Body of pancreas (tissue), 4 donors: Measurements from ENCODE around the gene HAUS3. TPM values are rescaled to one million over a fixed set of nuclear protein-coding genes. Genes with fewer than 3 reads are reported as not detected.

Experiments used
- ATAC-seq: fragments of 150-250 bp; one replicate; pipeline ENCODE4 v1.9.1; 2016
- DNase-seq, 4 donors: peaks; one replicate each; pipeline ENCODE4 v3.0.0-alpha.2; 2019
- H3K27ac ChIP-seq, 4 donors: fragments of 200-600 bp; sonication (generic); 1 replicate in 3 of 4; 2 replicates in 1 of 4; pipeline versions ENCODE4 v1.5.1 to v1.6.1; 2016 to 2019; ENCODE audit warnings: mild to moderate bottlenecking in 1 of 4, mixed read lengths in 1 of 4, moderate library complexity in 1 of 4
- H3K27me3 ChIP-seq, 2 donors: fragments of 200-600 bp; sonication (generic); one replicate each; pipeline ENCODE4 v1.6.0; 2016; ENCODE audit warnings: mild to moderate bottlenecking in 1 of 2
- H3K36me3 ChIP-seq, 2 donors: fragments of 200-600 bp; sonication (generic); replicated peaks in 1 of 2; 2 replicates each; pipeline ENCODE4 v1.5.1; 2016; ENCODE audit warnings: low read depth in 2 of 2; ENCODE audit not compliant: insufficient read depth in 1 of 2
- H3K4me1 ChIP-seq: fragments of 200-600 bp; sonication (generic); one replicate; pipeline ENCODE4 v1.6.0; 2016
- H3K4me3 ChIP-seq, 2 donors: fragments of 200-600 bp; sonication (generic); 1 replicate in 1 of 2; 2 replicates in 1 of 2; pipeline ENCODE4 v1.5.1; 2016 to 2019
- H3K9me3 ChIP-seq, 3 donors: fragments of 200-600 bp; sonication (generic); 1 replicate in 2 of 3; 2 replicates in 1 of 3; pipeline ENCODE4 v1.5.1; 2016
- POLR2A ChIP-seq, 3 donors: fragments of 450-650 bp; IDR thresholded peaks; one replicate each; pipeline ENCODE4 v1.6.1; 2016; ENCODE audit warnings: antibody characterized with exemption in 3 of 3, mild to moderate bottlenecking in 2 of 3
- WGBS, 2 donors: methylation state at CpG; one replicate each; pipeline ENCODE4 v1.1.5; 2017; 5-methylcytosine and 5-hydroxymethylcytosine counted together
- intact Hi-C: fragments of 100-400 bp; cut with DNase I; formaldehyde crosslinking; loops from one replicate; pipeline ENCODE4 v1.15.1; 2023
- total RNA-seq, 2 donors: library from RNA; depleted of rRNA; stranded (reverse); fragments of >200 nt; gene quantifications; one replicate each; pipeline ENCODE4 v1.1.0, GENCODE V29; 2016
- TF ChIP-seq, protein P1 (sequence below), 7 experiments: fragments of 450-650 bp in 4 of 7; fragments of 200-600 bp in 3 of 7; sonication (generic) in 3 of 7; IDR thresholded peaks; one replicate each; pipeline ENCODE4 v1.5.1; 2016 to 2019; ENCODE audit warnings: antibody characterized with exemption in 7 of 7

Gene HAUS3
- total RNA-seq, 2 donors from 2014 or later, result 7.3 to 11.9 TPM

DNA sequence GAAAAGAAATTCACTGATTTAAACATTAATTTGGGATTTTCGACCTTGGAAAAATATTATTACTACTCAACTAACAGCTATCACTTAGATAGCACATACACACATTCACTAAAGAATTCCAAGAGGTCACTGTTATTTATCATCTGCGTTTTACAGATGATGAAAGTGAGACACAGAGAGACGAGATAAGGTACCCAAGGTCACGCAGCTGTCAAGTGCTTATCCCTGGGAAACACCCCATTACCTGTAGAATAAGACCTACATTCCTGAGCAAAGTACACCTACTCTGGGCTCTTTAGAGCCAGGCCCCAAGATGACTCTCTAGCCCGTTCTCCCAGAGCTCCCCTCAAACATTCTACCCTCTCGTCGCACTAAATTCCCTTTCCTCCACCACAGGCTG, 48.6 kb downstream of the HAUS3 start:
- intact Hi-C loops, result loop anchor here (10.0 kb wide), 1 partner anchor 449 kb away; no protein-coding TSS in a partner anchor
- ATAC-seq, result no peak
- H3K36me3 ChIP-seq, result no peaks in the 10 kb centered on the region
- H3K4me3 ChIP-seq, result no peak overlapping the region
- no peaks in the 10 kb centered on the region for H3K27me3 ChIP-seq
- TF ChIP-seq POLR2A (IDR thresholded peaks at IDR 0.05), result no peak
- TF ChIP-seq, protein P1, sequence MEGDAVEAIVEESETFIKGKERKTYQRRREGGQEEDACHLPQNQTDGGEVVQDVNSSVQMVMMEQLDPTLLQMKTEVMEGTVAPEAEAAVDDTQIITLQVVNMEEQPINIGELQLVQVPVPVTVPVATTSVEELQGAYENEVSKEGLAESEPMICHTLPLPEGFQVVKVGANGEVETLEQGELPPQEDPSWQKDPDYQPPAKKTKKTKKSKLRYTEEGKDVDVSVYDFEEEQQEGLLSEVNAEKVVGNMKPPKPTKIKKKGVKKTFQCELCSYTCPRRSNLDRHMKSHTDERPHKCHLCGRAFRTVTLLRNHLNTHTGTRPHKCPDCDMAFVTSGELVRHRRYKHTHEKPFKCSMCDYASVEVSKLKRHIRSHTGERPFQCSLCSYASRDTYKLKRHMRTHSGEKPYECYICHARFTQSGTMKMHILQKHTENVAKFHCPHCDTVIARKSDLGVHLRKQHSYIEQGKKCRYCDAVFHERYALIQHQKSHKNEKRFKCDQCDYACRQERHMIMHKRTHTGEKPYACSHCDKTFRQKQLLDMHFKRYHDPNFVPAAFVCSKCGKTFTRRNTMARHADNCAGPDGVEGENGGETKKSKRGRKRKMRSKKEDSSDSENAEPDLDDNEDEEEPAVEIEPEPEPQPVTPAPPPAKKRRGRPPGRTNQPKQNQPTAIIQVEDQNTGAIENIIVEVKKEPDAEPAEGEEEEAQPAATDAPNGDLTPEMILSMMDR (IDR thresholded peaks at IDR 0.05), result no peak
- H3K9me3 ChIP-seq, result no peaks in the 10 kb centered on the region
- H3K4me1 ChIP-seq, result no peaks in the 10 kb centered on the region
- no peak overlapping the region for H3K27ac ChIP-seq
- no peak for DNase-seq
- 59 to 71% methylated on average over 7 of the region's 7 CpGs for WGBS, 2 donors

DNA sequence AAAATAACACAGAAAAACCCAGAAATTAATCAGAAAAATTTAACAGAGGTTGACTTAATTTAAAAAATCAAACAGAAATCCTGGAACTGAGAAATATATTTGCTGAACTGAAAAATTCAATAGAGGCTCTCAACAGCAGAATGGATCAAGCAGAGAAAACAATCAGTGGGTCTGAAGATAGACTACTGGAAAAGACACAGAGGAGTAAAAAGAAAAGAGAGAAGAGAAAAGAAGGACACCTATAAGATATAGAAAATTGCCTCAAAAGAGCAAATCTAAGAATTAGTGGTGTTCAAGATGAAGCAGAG, 55.1 kb downstream of the HAUS3 start:
- no peak overlapping the region for H3K4me3 ChIP-seq
- H3K36me3 ChIP-seq, result no peaks in the 10 kb centered on the region
- H3K27ac ChIP-seq, result no peak overlapping the region
- H3K4me1 ChIP-seq, result no peaks in the 10 kb centered on the region
- no peaks in the 10 kb centered on the region for H3K9me3 ChIP-seq
- intact Hi-C loops, result loop anchor here (5.0 kb wide), 1 partner anchor 270 kb away; no protein-coding TSS in a partner anchor
- TF ChIP-seq POLR2A (IDR thresholded peaks at IDR 0.05), result no peak
- TF ChIP-seq, protein P1 (IDR thresholded peaks at IDR 0.05), result no peak
- DNase-seq (no peak), ATAC-seq (no peak)
- no peaks in the 10 kb centered on the region for H3K27me3 ChIP-seq

DNA sequence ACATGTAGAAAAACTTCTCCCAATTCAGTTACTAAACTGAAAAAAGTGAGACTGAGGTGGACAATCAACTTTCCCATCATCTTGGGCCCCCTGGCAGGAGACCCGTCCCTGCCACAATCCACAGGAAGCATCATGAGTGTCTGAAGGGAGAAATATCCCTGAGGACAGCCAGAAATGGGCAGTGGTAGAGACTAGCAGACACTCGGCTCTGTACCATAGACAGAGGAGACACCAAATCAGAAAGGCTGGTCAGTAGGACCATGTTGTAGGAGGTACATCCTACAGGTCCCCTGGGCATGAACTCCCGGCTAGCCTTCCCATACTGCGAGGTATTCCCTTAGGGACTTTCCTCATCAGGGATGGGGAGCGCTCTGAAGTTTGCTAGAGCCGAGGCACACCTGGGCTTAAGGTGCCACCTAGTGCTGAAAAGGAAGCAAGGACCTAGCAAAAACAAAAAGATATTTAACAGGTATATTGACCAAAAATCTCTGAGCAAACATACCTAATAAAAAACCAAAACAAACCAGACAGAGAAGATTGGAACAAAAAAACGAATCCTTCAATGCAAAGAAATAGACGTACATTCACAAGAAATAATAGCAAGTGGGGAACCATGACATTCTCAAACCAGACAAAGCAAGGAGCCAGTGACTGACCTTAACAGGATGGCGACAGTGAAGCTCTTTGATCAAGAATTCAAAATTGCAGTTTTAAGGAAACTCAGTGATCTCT, 55.6 kb downstream of the HAUS3 start:
- WGBS, 2 donors, result 25 to 36% methylated on average over 9 of the region's 9 CpGs
- Histone ChIP-seq H3K4me1 (no peaks in the 10 kb centered on the region), H3K27ac (no peak overlapping the region), H3K36me3 (no peaks in the 10 kb centered on the region), H3K4me3 (no peak overlapping the region), H3K27me3 (no peaks in the 10 kb centered on the region), H3K9me3 (no peaks in the 10 kb centered on the region)
- intact Hi-C loops, result loop anchor here (5.0 kb wide), 1 partner anchor 269 kb away; no protein-coding TSS in a partner anchor
- ATAC-seq (peak; percentile 81), DNase-seq (peak; percentile 45 to 67 (median 62))
- TF ChIP-seq, protein P1 (IDR thresholded peaks at IDR 0.05), result peak; percentile 40 to 84 (median 78)
- no peak for TF ChIP-seq POLR2A (IDR thresholded peaks at IDR 0.05)

DNA sequence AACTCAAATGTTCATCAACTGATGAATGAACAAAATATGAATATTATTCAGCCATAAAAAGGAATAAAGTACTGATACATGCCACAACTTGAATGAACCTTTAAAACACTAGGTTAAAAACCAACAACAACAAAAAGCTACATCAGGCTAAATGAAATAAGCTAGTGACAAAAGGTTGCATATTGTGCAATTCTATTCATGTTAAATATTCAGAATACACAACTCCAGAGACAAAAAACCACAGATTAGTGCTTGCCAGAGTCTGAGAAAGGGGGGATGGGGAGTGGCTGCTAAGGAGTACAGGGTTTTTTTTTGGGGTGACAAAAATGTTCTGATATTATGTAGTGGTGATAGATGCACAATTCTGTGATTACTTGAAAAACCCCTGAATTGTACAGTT, 58.5 kb downstream of the HAUS3 start:
- intact Hi-C loops, result no loop called here
- TF ChIP-seq POLR2A (IDR thresholded peaks at IDR 0.05), result no peak
- TF ChIP-seq, protein P1 (IDR thresholded peaks at IDR 0.05), result no peak
- no peaks in the 10 kb centered on the region for H3K27me3 ChIP-seq
- DNase-seq (no peak), ATAC-seq (no peak)
- H3K9me3 ChIP-seq, result no peaks in the 10 kb centered on the region
- no peak overlapping the region for H3K27ac ChIP-seq
- H3K4me3 ChIP-seq, result no peak overlapping the region
- no peaks in the 10 kb centered on the region for H3K4me1 ChIP-seq
- no peaks in the 10 kb centered on the region for H3K36me3 ChIP-seq

DNA sequence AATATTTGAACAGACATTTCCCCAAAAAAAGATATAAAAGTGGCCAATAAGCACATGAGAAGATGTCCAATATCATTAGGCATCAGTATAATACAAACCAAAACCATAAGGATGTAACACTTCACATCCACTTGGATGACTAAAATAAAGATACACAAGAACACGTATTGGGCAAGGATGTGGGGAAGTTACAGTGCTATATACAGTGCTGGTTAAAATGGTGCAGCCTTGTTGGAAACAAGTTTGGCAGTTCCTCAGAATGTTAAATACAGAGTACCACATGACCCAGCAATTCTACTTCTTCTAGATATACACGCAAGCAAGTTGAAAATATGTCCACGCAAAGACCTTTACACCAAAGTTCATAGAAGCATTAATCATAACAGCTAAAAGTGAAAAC, 58.9 kb downstream of the HAUS3 start:
- DNase-seq (no peak), ATAC-seq (no peak)
- Histone ChIP-seq H3K4me3 (no peak overlapping the region), H3K27me3 (no peaks in the 10 kb centered on the region), H3K9me3 (no peaks in the 10 kb centered on the region), H3K4me1 (no peaks in the 10 kb centered on the region), H3K27ac (no peak overlapping the region), H3K36me3 (no peaks in the 10 kb centered on the region)
- TF ChIP-seq POLR2A (IDR thresholded peaks at IDR 0.05), result no peak
- TF ChIP-seq, protein P1 (IDR thresholded peaks at IDR 0.05), result no peak
- intact Hi-C loops, result no loop called here
- WGBS, 2 donors, result 22 to 48% methylated on average over 3 of the region's 3 CpGs
